ENCODE data around the gene A4GALT. TPM values are rescaled to one million over a fixed set of nuclear protein-coding genes. Genes with fewer than 3 reads are reported as not detected.

The A4GALT gene
- total RNA-seq, 4 donors from 2014 or later: 10.9 to 36.4 (median 23.3) TPM

- TF ChIP-seq CTCF (IDR thresholded peaks at IDR 0.05; ENCODE audit: low read depth): no peak
Observed at GRCh38 chr22:42682113-42682851, 38.4 kb downstream of the A4GALT start.

- no peak for TF ChIP-seq CTCF (IDR thresholded peaks at IDR 0.05; ENCODE audit: low read depth)
Observed at GRCh38 chr22:42680648-42681047, 40.0 kb downstream of the A4GALT start.

GRCh38 chr22:42679691-42680090, 41.0 kb downstream of the A4GALT start:
- no peak for TF ChIP-seq CTCF (IDR thresholded peaks at IDR 0.05; ENCODE audit: low read depth)

- TF ChIP-seq CTCF (IDR thresholded peaks at IDR 0.05; ENCODE audit: low read depth): no peak
Observed at GRCh38 chr22:42678894-42679293, 41.8 kb downstream of the A4GALT start.

GRCh38 chr22:42676059-42676607, 44.5 kb downstream of the A4GALT start:
- no peak for TF ChIP-seq CTCF (IDR thresholded peaks at IDR 0.05; ENCODE audit: low read depth)

GRCh38 chr22:42673898-42674401, 46.7 kb downstream of the A4GALT start:
- TF ChIP-seq CTCF (IDR thresholded peaks at IDR 0.05; ENCODE audit: low read depth): no peak

- no peak for TF ChIP-seq CTCF (IDR thresholded peaks at IDR 0.05; ENCODE audit: low read depth)
Observed at GRCh38 chr22:42670921-42671709, 49.6 kb downstream of the A4GALT start.
